GM18907 (cell line): ENCODE data around the gene KRT7.
"Not testable (repeated sequence)": the region's sequence is repeated elsewhere in the genome, so short reads cannot be mapped to it uniquely, and the experiment has no call there.

ENCODE experiments used
- ATAC-seq: cut with Tn5 transposase; IDR thresholded peaks from one replicate; pipeline ENCODE4 v1.9.1; 2021; ENCODE audit warnings: mild to moderate bottlenecking, moderate library complexity; ENCODE audit not compliant: unreplicated experiment

KRT7 gene

GRCh38 chr12:52243259-52243855 is 10.3 kb downstream of the KRT7 start:
- ATAC-seq = no peak

GRCh38 chr12:52243856-52244614 is 11.0 kb downstream of the KRT7 start:
- peak; percentile 90 for ATAC-seq

GRCh38 chr12:52244615-52244994 is 11.6 kb downstream of the KRT7 start:
- no peak for ATAC-seq

- no peak for ATAC-seq
Measured at GRCh38 chr12:52245259-52245961, 12.4 kb downstream of the KRT7 start.

GRCh38 chr12:52245962-52246569 is 13.0 kb downstream of the KRT7 start:
- ATAC-seq = no peak

GRCh38 chr12:52246720-52247621 is 13.9 kb downstream of the KRT7 start:
- ATAC-seq = no peak

- ATAC-seq = no peak
Measured at GRCh38 chr12:52247622-52248540, 14.8 kb downstream of the KRT7 start.

- ATAC-seq = no peak
Measured at GRCh38 chr12:52248541-52249461, 15.8 kb downstream of the KRT7 start.

- ATAC-seq = no peak
Measured at GRCh38 chr12:52249511-52250047, 16.5 kb downstream of the KRT7 start.

- ATAC-seq = no peak
Measured at GRCh38 chr12:52250048-52250990, 17.3 kb downstream of the KRT7 start.

GRCh38 chr12:52251367-52252051 is 18.5 kb downstream of the KRT7 start:
- no peak for ATAC-seq

GRCh38 chr12:52252175-52252615 is 19.2 kb downstream of the KRT7 start:
- not testable (repeated sequence) for ATAC-seq

GRCh38 chr12:52252728-52253343 is 19.8 kb downstream of the KRT7 start:
- no peak for ATAC-seq

GRCh38 chr12:52253391-52254179 is 20.5 kb downstream of the KRT7 start:
- no peak for ATAC-seq
